Stimulated activated CD8-positive, alpha-beta memory T cell treated with anti-CD3 and anti-CD28 coated beads, Interleukin-2, amount 100 ng/mL, for 48 hours (primary cell): ENCODE results near the gene MEGF11.

Source experiments
- DNase-seq, 2 donors: peaks; one replicate each; pipeline ENCODE4 v3.0.0-alpha.2; 2020; ENCODE audit warnings: low read depth in 2 of 2

MEGF11 gene

DNA sequence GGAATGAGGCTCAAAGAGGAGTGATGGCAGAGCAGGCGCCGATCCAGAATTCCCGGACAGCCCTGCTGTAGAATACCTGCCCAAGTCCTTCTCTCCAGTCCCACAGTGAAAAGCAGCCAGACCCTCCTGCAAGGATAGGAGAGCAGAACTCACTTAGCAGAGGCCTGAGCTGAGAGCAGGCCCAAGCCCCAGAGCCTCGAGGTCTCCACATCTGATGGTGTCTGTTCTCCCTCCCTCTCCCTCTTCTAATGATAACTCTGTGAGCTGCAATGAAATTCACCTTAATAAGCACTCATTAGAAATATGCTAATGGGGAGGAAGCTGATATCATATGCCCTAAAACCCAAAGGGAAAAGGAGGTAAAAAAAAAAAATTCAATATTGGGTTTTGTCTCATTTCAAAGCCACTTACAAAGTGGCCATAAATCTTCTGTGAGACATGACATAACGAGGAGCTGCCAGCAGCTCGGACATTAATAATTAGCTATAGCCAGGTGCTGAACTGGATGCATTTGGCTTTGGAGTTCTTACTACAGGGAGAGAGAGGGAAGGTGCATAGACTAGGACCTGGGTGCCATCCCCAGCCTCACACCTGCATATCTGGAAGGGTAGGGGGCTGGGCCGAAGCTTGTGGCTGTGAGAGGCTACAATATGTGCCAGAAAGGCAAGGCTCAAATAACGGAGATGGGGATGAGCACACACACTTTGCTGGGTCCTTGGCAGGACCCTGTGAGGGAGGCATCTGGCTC lies 108.4 kb downstream of the MEGF11 start:
- no peak for DNase-seq

GRCh38 chr15:66142285-66142684 lies 111.3 kb downstream of the MEGF11 start:
- no peak for DNase-seq

GRCh38 chr15:66139591-66140207 lies 113.9 kb downstream of the MEGF11 start:
- no peak for DNase-seq

GRCh38 chr15:66138892-66139590 lies 114.5 kb downstream of the MEGF11 start:
- DNase-seq: no peak

GRCh38 chr15:66138096-66138783 lies 115.3 kb downstream of the MEGF11 start:
- DNase-seq: no peak

DNA sequence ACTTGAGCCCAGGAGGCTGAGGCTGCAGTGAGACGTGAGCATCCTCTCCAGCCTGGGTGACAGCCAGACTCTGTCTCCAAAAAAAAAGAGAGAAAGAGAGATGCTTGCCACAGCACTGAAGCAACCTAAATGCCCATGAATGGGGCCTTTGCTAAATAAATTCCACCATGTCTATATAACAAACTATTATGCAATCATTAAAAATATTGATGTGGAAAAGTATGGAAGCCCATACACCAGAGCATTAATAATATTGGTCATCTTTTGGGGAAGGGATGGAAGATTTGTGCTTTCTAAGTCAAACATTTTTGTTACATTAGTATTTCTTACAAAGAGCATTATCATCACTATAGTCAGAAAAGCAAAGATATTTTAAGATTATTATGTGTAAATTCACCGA lies 116.6 kb downstream of the MEGF11 start:
- DNase-seq: no peak

- no peak for DNase-seq
Measured at GRCh38 chr15:66135664-66136063, 117.9 kb downstream of the MEGF11 start.

GRCh38 chr15:66134284-66134683 lies 119.3 kb downstream of the MEGF11 start:
- DNase-seq: no peak

GRCh38 chr15:66133247-66133885 lies 120.2 kb downstream of the MEGF11 start:
- DNase-seq: no peak

GRCh38 chr15:66132251-66132816 lies 121.2 kb downstream of the MEGF11 start:
- no peak for DNase-seq

DNA sequence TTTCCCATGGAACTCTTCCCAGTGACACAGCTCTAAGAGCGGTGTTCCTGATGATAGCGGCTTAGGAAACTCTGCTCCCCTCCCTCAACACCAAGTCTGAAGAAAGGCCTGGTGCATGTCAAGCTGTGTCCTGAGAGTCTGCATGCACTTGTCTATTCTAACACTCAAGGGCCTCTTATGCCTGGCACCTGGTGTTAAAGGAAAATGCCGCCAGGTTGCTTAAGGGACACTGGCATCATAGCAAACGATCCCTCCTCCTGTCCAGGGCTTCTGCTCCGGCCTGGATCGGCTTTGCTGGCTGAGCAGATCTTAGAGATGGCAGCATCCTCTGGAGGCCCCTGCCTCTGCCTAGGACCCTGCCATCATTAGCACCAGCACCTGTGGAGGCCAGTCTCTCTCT lies 121.7 kb downstream of the MEGF11 start:
- DNase-seq: no peak

DNA sequence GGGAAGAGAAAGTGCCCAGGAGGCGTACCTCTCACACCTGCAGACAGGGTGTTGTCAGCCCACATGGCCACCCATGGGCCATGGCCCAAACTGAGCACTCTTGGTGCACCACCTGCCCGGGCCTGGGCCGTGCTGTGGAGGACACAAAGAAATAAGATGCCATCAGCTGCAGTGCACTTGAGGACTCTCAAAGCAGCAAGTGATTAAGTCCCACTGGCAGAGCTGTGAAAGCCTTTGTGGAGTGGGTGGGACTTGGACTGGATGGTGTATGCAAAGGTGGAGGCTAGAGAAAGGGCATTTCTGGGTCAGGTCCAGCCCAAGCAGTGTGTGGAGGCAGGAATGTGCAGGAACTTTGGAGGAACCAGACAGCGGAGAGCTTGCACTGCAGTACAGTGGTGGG lies 122.3 kb downstream of the MEGF11 start:
- DNase-seq: no peak

GRCh38 chr15:66130496-66131034 lies 123.0 kb downstream of the MEGF11 start:
- no peak for DNase-seq

- no peak for DNase-seq
Measured at GRCh38 chr15:66129586-66129985, 124.0 kb downstream of the MEGF11 start.

DNA sequence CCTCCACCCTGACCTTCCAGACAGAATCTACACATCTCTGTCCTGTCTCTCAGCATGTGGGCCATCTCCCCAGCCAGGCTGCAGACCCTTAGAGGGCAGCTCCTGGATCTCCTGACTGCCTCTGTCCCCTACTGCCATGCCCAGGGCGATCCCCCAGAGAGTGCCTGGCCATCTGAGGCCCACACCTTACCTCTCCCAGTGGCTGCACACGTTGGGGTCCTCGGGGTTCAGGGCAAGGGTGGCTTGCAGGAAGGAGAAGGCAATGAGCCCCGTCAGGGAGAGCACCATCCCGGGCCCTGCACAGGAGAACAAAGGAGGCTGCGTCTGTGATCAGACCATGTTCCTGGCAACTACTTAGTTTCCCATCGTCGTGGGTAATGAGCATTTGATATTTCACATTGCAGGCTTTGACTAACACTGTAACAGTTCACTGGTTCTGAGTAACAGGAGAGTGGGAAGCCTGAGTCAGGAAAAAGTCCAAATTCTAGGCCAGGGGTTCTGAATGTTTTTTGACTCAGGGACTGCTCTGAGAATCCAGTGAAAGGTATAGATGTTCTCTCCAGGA lies 125.4 kb downstream of the MEGF11 start:
- no peak for DNase-seq

DNA sequence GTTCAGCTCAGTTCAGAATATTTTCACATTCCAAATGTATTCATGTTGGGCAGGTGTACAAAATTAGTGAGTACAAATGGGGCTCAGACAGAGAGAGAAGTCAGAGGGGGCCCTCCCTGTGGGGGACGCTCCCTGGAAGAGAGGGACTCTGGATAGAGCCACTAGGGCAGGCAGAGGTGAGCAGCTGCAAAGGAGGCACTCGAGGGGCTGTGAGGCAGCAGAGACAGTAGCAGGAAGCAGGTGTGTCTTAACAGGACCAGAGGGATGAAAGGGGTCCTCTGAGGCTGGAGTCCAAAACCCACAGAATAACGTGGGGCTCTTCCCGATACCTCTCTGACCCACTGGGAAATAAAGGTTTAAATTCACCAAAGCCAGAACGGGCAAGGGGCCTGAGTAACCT lies 127.1 kb downstream of the MEGF11 start:
- no peak for DNase-seq

- no peak for DNase-seq
Measured at GRCh38 chr15:66126031-66126441, 127.5 kb downstream of the MEGF11 start.

- DNase-seq: no peak
Measured at GRCh38 chr15:66124651-66125050, 128.9 kb downstream of the MEGF11 start.

- DNase-seq: no peak
Measured at GRCh38 chr15:66123799-66124198, 129.8 kb downstream of the MEGF11 start.

DNA sequence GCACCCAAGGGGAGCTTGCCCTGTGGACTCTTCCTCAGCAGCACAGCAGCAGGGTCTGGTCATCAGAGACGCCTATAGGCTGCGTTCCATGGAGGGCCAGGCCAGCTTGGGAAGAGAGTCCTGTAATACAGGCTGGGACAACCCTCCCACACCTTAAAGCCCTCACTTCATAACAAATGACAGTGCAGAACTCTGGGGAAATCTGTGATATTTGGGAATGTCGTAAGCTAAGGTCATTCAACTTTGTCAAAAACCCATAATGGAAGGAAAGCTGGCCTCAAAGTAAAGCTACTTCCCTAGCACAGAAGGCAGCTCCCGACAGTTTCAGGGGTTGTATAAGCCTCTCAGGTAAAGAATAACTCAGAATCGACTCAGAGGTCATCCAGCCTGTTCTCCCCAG lies 133.1 kb downstream of the MEGF11 start:
- DNase-seq: no peak

GRCh38 chr15:66117841-66118240 lies 135.7 kb downstream of the MEGF11 start:
- DNase-seq: no peak
